HG03469 (cell line): Measurements from ENCODE around the gene COX17.

Experiments used
- ATAC-seq: cut with Tn5 transposase; IDR thresholded peaks from one replicate; pipeline ENCODE4 v1.9.1; 2021; ENCODE audit warnings: mild to moderate bottlenecking, moderate library complexity, moderate number of reproducible peaks; ENCODE audit not compliant: unreplicated experiment

Gene COX17

DNA sequence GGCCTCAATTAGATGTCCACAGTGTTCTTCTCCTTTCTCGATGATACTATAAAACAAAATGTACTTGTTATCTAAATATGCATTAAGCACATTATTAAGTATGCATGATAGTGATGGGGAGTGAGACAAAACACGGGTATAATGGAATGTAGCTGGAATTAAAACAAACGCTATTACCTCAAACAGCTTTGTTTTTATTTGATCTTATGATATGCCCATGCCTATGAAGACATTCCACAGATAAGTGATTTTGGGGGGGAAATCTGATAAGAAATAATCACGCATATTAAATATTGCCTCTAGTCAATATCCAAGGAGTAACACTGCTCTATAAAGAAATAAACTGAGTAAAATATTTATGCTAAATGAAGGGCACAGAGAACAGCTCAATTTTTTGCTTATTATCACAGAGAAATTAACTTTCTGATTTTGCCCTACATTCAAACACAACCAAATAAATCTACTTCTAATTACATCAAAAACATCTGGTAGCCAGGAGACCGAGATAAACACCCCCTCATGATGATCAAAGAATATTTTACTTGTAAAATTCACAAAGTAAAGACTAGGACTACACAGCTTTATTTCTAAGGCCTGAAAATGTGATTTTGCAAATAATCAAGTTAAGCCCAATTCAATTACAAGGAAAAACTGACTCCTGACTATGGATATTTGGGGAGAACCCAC, 1.9 kb downstream of the COX17 start:
- ATAC-seq: no peak

DNA sequence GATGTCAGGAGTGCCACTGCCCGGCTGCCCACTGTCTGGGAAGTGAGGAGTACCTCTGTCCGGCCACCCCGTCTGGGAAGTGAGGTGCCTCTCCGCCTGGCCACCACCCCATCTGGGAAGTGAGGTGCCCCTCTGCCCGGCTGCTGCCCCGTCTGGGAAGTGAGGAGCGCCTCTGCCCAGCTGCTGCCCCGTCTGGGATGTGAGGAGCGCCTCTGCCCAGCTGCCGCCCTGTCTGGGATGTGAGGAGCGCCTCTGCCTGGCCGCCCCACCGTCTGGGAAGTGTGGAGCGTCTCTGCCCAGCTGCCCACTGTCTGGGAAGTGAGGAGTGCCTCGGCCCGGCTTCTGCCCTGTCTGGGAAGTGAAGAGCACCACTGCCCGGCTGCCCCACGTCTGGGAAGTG, 3.3 kb downstream of the COX17 start:
- ATAC-seq: no peak

DNA sequence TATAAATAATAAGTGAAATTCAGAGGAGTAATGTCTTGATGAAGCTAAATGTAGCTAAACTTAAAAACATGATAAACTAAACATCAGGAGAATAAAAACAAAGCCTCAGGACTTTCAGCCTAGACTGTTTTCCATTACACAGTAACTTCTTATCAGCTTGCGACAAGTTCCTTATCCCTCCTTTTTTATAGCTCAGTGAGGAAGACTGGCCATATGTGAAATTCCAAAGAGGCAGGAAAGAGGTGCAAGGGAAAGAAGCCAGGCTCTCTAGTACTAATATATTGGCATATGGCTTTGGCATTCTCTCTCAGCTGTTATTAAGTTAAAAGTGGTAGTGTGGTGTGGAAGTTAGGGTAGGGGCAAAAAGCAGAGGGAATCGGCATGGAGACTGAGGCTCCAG, 4.4 kb downstream of the COX17 start:
- ATAC-seq: no peak

DNA sequence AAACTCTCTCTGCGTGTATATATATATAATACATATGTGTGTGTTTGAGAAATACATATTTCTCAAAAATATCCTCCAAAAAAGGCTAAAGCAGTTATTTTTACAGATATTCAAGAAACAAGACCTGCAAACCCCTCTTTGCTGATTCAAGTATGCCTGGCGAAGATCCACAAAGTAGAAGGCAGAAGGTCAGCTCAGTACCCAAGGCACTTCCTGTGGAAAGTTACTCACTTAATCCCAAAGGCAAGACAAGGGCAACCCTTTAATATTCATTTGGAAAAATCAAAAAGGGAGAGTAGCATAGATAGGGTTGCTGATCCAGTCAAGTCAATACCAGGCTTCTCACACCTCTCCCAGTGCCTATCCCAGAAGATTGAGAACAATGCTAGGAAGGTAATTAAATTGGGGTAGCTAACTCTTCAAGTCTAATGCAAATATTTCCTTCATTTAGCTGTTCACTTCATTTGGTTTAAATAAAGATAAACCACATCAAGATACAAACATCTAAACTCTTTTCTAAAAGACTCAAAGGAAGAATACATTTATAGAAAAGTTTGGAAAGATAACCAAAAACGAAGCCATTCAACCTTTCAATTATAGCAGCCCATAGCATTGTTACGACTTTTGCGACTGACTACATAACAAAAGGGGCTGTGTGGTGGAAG, 7.2 kb downstream of the COX17 start:
- no peak for ATAC-seq

DNA sequence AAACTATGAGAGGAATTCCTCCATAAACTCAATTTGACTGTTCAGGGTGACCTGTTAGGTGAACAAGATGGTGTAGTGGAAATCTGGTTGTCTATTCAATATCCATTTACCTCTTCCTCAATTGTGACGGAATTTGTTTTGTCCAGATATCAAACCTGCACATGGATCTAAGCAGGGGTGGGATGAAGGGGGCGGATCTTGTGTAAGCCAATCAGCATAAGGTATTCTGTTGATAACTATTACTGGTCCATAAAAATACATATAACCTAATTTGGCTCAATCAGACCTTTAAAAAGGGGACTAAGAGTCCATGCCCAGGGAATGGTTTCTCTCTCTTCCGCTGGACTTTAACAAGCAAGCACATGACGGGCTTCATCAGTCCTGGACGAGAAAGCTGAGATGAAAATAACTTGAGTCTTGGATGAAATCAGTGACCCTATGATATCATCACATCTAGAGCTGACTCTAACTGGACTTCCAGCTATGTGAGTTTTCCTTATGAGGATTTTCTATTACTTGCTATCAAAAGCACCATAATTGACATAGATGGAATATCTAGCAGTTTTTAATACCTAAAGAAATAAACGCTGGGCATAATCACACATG, 11.1 kb downstream of the COX17 start:
- no peak for ATAC-seq

DNA sequence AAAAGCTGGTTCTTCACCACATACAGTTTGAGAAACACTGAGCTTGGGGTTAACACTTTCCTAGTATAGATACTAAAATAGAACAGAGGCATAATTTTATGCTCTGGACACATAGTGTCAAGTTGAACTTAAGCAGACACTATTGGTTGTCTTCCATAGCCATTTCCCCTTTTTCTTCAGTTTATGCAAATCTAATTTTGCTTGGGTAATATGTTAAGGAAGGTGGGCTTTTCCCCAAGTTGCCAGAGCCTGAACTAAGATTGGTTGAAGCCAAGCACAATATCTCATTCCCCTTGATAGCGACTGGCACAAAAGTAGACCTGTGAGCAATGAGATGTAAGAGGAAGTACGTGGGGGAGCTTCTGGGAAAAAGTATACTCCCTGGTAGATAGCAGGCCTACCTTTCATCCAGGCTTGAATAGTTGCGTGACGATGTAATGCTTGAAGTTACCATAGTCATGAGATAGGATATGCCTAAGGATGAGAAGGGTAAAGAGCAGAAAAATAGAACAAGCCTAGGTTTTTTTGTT, 12.3 kb downstream of the COX17 start:
- ATAC-seq: no peak

DNA sequence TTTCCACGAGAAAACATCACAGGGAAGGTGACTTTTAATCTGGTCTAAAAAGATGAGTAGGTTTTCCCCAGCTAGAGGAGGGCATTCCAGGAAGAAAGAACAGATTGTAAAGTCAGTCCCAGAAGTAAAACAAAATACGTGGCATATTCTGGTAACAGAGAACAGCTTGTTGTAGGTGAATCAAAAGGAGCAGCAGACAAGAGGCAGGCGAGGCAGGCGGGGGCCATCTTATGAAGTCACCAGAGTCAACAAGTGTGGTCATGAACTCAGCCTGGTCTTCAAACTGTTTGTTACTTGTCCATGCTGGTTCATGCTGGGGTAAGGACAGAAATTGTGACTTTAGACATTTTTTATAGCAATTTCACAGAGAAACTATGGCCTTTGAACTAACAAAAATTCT, 12.8 kb downstream of the COX17 start:
- ATAC-seq: no peak

DNA sequence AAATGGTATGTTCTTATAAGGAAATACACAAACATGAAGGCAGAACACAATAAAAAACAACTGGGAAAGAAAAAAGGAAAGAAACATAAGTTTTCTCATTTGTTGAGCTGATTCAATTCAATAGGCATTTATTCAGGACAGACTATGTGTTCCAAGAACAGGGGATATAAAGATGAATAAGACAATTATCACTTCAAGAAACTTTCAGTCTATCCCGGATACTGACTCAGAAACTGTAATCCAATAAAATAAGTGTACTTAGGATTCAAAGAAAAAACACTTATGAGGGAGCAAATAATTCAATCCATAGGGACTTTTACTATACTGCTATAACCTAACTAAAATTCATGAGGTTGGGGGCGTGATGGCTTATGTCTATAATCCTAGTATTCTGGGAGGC, 13.3 kb downstream of the COX17 start:
- no peak for ATAC-seq

DNA sequence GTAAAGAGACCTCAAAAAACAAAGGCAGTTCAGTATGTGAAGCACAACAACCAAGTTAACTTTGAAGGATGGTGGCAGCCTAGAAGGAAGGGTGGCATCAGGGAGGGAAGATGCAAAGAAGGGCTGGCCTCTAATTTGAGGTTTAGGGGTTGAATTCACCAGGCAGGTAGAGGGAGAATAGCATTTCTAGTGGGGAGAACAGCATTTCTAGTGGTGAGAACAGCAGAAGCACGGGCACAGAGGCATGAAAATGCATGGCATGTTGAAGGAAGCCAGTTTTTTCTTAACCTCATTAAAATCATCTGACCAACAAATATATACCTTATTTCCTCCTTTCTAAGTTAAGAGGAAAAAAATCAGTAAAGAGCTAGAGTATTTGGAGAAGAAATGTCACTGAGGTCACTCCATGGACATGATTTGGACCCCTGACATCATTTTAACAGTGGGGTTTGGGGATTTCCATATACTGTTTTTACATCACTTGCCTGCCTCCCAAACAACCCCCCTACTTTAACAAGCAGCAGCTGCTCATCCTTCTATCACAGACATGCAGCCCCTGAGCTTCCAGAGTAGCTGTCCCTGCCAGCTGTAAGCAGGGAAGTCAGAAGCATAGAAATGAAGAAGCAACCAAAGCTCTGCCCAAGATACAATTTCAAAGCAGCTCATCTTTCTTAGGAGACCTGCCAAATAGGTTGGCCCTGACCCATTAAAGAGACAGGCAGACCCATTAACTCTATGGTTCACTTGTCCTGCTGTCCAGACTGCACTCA, 14.4 kb downstream of the COX17 start:
- no peak for ATAC-seq

DNA sequence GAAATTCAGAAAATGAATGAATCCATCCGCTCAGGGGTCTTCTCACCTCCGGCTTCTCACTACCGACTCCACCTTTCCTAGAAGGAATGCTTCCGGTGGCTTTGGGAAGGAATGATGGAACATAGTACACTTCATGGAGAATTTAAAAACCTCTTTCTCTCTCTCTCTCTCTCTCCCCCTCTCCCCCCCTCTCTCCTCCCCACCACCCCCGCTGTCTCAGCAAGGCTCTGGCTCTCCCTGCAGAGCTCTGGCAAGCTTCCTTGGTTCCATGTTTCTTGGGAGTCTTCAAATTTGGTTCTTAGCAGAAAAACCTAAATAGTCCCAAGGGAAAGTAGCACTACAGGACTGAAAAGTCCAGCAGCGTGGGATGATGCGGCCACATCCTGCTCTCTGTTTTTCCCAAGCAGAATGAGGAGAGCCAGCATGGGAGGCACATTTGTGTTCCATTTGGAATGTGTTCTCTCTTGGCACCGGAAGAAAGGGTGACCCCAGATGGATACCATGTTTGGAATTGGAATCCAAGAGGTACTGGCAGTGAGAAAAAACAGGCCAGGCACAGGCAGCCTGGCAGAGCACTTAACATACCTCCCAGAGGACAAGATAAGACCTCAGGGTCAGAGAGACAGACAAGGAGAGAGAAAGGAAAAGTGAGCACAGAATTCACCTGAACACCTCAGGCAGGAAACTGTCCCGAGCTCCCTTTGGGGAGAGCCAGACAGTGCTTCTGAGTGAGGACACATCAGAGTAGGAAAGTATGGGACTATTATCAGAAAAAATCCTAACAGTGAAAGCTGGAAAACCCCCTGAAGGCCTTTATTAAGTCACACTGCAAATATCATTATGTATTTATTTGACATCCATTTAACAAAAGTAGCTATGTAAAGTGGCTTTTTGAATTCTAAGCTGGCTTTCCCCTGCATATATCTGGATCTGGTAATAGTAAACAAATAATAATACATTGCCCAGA, 16.4 kb downstream of the COX17 start, which contains the start of gene POPDC2:
Gene POPDC2 (minus strand): TSS at position 116 of the 967 bp plus-strand sequence. CDS start 166 bp downstream, outside the sequence.
- no peak for ATAC-seq

DNA sequence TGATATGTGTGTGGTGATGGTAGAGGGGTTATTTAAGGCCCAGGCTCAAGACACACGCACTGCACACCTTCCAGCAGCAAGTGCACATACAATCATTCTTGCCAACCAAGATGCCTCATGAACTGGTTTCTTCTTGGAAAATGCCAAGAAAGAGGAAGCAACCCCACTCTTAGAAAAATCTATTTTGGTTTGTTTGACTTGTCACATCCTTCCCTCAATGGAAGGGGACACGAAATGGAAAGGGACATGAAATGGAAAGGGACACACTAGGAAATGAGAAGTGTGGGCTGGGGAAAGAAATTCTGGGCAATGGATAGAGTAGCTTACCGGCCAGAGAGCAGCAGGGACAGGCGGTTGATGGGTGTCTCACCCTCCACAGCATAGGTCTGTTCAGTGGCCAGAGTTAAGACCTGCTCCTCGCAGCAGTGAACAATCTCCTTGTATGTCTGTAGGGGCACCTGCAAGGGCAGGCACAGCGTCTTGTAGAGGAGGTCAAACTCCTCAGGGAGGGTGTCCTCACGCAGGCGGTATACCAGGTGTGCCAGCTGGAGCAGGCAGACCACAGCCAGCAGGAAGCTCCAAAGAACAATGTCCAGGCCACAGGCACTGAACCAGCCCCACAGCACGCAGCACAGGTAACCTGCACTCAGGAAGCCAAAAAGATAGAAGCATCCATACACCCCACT, 17.5 kb downstream of the COX17 start:
- ATAC-seq: no peak

DNA sequence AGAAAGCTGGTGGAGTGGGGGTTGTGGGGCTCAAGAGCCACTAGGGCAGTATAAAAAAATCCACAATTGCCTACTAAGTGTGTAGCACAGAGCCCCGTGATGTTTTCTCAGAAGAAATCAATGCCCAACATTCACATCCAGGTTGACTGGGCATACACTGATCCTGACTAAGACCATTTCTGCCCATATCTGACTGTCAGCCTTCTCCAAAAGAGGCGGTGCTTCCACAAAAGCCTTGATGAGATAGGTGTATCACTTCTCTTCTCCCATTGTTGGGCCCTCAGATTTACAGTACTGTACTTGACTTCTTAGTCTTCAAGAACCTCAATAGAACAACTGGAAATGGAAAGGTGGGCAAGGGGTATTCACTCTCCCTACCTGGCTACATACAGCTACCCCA, 18.2 kb downstream of the COX17 start:
- ATAC-seq: no peak

DNA sequence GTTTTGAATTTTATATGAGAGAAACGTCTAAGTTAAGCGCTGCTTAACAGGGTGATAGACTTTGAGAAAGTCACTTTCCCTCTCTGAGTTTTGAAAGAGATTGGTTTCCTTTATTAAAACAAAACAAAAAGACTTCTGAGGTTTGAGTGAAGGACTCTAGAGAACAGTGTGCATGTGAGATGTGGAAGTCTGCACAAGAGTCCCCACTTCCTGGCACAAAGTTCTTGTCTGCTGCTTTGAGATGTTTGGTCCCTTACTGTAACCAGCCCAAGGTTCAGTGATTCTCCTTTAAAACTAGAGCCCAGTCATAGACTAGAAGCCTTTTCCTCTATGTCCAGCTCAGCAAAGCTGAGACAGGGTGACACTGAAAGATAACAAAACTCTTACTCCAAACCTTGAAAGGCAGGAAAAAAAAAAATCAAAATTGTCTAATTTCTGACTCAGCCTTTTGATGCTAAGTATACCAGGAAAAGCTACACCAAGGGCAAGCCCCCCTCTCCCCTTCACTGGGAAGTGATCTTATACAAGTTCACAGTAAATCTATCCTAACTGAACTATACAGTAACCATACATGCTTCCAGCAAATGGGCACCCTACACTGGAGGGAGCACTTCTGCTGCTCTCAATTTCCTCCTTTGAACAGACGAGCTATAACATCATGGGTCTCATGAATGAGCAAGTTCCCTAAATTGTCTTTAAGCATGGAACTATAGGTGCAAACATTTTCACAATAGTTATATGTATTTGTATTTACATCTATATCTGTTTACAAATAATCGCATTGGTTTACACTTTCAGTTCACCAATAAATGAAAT, 19.1 kb downstream of the COX17 start:
- no peak for ATAC-seq

DNA sequence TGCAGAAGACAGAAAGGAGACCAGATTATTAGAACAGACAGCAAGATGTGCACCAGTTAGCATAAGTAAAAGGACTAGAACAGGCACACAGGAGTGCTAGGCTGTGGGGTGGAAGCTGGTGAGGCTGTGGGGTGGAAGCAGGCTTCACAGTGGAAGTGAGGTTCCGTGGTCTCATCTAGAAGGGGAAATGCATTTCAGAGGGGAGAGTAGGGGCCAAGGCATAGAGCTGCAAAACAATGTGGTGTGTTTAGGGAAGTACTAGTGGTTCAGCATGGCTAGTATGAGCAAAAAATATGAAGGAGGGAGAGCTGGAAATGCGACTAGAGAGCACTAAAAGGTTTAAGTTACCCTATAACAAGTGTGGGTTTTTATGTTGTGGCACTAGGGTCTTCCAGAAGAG, 23.3 kb downstream of the COX17 start:
- ATAC-seq: no peak

DNA sequence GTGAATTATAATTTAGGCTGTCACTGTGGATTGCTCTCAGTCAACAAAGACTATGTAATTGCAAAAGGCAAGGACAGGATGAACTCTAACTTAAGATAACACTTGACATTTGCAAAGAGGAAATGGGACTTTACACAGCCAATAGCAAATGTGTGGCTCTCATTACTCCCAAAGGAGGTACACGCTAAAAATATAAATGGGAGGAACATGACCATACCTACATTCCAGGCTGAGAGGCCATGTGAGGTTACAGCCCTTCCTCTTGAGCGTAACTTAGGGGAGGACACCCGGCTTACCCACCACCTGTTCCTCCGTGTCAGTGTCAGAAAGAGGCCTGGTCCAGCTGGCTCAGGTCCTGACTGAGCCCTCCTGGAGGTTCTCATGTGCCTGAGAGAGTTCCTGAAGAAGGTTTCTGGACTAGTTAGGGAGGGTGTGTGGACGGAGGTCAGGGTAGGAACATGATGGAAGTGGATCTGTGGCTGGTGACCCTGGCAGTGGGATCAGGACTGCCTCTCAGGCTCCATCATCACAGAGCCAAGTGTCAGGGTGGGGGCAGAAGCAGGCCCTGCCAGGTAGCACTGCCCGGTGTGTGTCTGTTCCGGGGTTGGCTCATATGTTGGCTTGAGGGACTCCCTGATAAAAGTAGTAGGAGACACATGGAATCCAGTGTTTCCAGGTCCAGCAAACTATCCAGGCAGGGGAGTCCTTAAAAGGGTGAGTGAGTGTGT, 24.7 kb downstream of the COX17 start:
- ATAC-seq: no peak

DNA sequence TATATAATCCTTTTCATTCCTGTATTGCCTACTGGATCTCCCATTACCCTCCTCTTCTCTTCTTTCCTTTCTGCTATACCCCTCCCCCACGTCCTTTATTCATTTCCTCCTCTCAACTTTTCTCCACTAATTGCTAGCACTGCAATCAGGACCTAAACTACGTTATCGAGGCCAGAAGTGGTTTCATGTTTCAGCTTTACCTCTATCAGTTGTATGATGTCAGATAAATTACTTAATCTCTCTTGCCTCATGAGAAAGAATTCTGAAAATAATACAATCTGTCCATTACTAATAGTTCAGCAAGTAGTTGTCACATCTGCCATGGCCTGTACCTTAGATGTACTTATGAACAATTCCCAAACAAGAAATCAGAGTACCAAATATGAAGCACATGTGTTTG, 27.4 kb downstream of the COX17 start:
- no peak for ATAC-seq

DNA sequence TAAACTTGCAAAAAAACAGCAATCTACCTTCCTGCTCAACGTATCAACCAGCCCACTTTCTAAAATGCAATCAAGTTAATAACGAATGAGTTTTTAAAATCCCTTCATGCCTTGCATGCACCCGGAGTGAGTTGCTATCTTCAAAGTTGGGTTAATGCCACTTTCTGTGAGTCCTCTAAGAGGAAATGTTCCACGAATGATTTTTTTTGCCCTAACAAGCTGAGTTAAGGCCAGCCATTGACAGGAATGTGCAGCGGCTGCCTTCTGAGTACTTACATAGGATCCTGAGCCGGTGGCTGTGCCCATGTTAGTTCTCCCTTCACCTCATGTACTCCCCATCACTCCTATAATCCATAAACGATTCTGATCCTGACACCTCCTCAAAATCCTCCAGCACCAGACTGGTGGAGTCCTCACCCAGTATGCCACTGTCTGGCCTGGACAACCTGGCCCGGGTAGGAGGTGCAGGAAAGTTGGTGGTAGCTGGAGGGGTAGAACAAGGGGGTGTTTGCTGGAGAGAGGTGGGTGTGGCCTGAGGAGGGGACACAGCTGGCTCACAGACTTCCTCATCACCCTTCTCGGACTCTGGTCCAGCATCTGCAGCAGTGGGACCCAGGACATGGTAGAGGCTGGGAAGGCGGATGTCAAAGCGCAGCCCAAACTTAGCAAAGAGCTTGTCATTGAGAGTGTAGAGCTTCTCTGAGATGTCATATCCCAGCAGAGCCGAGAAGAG, 29.2 kb downstream of the COX17 start:
- no peak for ATAC-seq
